ENCODE measurements around the gene PHTF2. TPM values are rescaled to one million over a fixed set of nuclear protein-coding genes. Genes with fewer than 3 reads are reported as not detected.

PHTF2 gene
- total and polyA plus RNA-seq, 4 donors = 8.8 to 38.4 (median 26.1) TPM

DNA sequence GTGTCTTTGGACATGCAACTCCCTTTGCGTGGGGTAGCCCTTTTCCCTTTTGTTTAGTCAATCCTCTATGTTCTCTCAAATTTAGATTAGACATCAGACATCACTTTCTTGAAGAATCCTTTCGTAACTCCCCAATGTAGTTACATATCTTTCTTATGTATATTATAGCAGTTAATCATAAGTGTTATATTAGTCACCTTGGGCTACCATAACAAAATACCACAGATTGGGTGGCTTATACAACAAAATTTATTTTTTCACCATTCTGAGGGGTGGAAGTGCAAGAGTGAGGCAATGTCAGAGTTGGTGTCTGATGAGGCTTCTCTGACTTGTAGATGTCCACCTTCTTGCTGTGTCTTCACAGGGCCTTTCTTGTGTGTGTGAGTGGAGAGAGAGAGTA, 105.7 kb downstream of the PHTF2 start:
- Histone ChIP-seq H3K4me1 (ENCODE audit: control insufficient read depth in 1 of 2, insufficient read depth in 2 of 2, low read length in 2 of 2) (no peaks in the 10 kb centered on the region), H3K27me3 (ENCODE audit: control insufficient read depth in 1 of 2, insufficient read depth in 2 of 2, low read length in 1 of 2) (no peaks in the 10 kb centered on the region), H3K36me3 (ENCODE audit: control insufficient read depth in 1 of 2, insufficient read depth in 2 of 2, low read length in 1 of 2) (no peaks in the 10 kb centered on the region), H3K27ac (ENCODE audit: low read depth in 1 of 2, low read length in 2 of 2) (no peak overlapping the region), H3K9me3 (ENCODE audit: control insufficient read depth, low read length) (no peaks in the 10 kb centered on the region), H3K4me3 (ENCODE audit: low read length in 2 of 2) (no peak overlapping the region)
- ATAC-seq (ENCODE audit: low FRiP score) (no peak), DNase-seq (no peak)
- intact Hi-C loops (cut with DNase I) = no loop called here
- WGBS, 2 donors = 94% methylated on average over 2 of the region's 2 CpGs

DNA sequence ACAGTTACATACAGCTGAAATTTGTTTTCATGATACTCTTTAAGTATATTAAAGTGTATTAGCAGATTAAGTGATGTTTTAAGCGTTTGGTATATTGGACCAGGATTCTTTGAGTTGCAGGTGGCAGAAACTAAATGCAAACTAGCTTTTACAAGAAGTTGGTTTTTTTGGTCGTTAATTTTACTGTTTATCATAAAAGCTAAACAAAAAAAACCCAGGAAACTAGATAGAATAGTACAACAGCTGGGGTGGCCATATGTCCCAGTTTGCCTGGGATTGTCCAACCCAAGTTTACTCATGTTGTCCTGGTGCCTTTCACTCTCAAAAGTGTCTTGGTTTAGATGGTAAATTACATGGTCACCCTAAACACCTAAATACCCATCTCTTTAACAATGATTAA, 108.7 kb downstream of the PHTF2 start:
- Histone ChIP-seq H3K4me3 (ENCODE audit: low read length in 2 of 2) (no peak overlapping the region), H3K9me3 (ENCODE audit: control insufficient read depth, low read length) (no peaks in the 10 kb centered on the region), H3K36me3 (ENCODE audit: control insufficient read depth in 1 of 2, insufficient read depth in 2 of 2, low read length in 1 of 2) (no peaks in the 10 kb centered on the region), H3K4me1 (ENCODE audit: control insufficient read depth in 1 of 2, insufficient read depth in 2 of 2, low read length in 2 of 2) (no peaks in the 10 kb centered on the region), H3K27me3 (ENCODE audit: control insufficient read depth in 1 of 2, insufficient read depth in 2 of 2, low read length in 1 of 2) (no peaks in the 10 kb centered on the region), H3K27ac (ENCODE audit: low read depth in 1 of 2, low read length in 2 of 2) (no peak overlapping the region)
- ATAC-seq (ENCODE audit: low FRiP score) = no peak
- 91 to 93% methylated on average over 2 of the region's 2 CpGs for WGBS, 2 donors
- intact Hi-C loops (cut with DNase I) = no loop called here
- DNase-seq = no peak

DNA sequence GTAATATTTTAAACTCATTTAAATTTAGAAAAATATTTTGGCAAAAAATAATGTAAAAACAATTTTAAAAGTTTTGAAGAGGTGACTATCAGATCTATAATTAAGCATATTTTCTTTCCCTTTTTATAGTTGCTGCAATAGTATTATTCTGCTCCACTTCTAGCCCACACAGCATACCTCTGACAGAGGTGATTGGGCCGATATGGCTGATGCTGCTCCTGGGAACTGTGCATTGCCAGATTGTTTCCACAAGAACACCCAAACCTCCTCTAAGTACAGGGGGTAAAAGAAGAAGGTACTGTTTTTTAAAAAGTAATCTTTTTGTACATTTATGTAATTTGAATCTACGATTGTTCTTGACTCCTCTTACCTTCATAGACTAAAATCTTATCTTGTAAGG, 110.1 kb downstream of the PHTF2 start:
- no peaks in the 10 kb centered on the region for H3K36me3 ChIP-seq (ENCODE audit: control insufficient read depth in 1 of 2, insufficient read depth in 2 of 2, low read length in 1 of 2)
- DNase-seq (no peak), ATAC-seq (ENCODE audit: low FRiP score) (no peak)
- intact Hi-C loops (cut with DNase I) = no loop called here
- no peaks in the 10 kb centered on the region for H3K9me3 ChIP-seq (ENCODE audit: control insufficient read depth, low read length)
- WGBS, 2 donors = 51 to 57% methylated on average over 2 of the region's 2 CpGs
- no peak overlapping the region for H3K27ac ChIP-seq (ENCODE audit: low read depth in 1 of 2, low read length in 2 of 2)
- no peaks in the 10 kb centered on the region for H3K27me3 ChIP-seq (ENCODE audit: control insufficient read depth in 1 of 2, insufficient read depth in 2 of 2, low read length in 1 of 2)
- no peak overlapping the region for H3K4me3 ChIP-seq (ENCODE audit: low read length in 2 of 2)
- H3K4me1 ChIP-seq (ENCODE audit: control insufficient read depth in 1 of 2, insufficient read depth in 2 of 2, low read length in 2 of 2) = peaks cover 0 to 1% of the 10 kb centered on the region in 2 donors

DNA sequence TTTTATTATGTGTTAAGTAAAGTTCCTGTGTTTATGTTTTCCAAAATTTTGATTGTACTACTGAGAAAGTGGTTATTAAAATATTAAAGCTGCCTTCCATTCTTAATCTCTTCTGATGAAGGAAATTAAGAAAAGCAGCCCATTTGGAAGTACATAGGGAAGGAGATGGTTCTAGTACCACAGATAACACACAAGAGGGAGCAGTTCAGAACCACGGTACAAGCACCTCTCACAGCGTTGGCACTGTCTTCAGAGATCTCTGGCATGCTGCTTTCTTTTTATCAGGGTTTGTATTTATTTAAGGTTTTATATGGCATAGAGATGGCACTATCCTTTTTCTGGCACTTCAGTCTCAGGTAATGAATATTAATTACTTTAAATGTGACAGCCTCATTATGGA, 111.6 kb downstream of the PHTF2 start:
- ATAC-seq (ENCODE audit: low FRiP score) = no peak
- WGBS, 2 donors = 29 to 35% methylated on average over 2 of the region's 2 CpGs
- Histone ChIP-seq H3K4me3 (ENCODE audit: low read length in 2 of 2) (no peak overlapping the region), H3K9me3 (ENCODE audit: control insufficient read depth, low read length) (no peaks in the 10 kb centered on the region), H3K27ac (ENCODE audit: low read depth in 1 of 2, low read length in 2 of 2) (no peak overlapping the region), H3K27me3 (ENCODE audit: control insufficient read depth in 1 of 2, insufficient read depth in 2 of 2, low read length in 1 of 2) (no peaks in the 10 kb centered on the region), H3K36me3 (ENCODE audit: control insufficient read depth in 1 of 2, insufficient read depth in 2 of 2, low read length in 1 of 2) (no peaks in the 10 kb centered on the region), H3K4me1 (ENCODE audit: control insufficient read depth in 1 of 2, insufficient read depth in 2 of 2, low read length in 2 of 2) (peaks cover 0 to 1% of the 10 kb centered on the region in 2 donors)
- no peak for DNase-seq
- intact Hi-C loops (cut with DNase I) = loop anchor here in 1 of 2 donors (5.0 kb wide), 1 partner anchor 113 kb away; the partner anchor contains the start of genes PHTF2 and TMEM60

DNA sequence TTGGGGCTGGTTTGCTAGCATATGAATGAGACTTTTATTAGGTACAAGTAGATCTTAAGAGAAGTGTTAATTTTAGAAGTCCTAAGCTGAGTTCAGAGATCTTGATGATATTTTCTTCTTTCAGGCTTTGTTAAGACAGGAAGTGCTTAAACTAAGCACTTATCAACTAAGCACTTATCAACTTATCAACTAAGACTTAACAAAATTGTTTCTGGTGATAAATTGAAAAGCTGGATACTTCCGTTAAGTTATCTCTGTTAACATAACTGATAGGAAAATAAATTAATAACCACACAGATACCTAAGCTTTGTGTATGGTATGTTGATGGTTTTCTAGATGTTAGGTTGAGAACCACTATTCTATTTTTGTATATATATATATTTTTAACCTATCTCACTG, 113.7 kb downstream of the PHTF2 start:
- DNase-seq (no peak), ATAC-seq (ENCODE audit: low FRiP score) (no peak)
- 40 to 46% methylated on average over 1 of the region's 1 CpG for WGBS, 2 donors
- Histone ChIP-seq H3K4me1 (ENCODE audit: control insufficient read depth in 1 of 2, insufficient read depth in 2 of 2, low read length in 2 of 2) (peaks cover 0 to 1% of the 10 kb centered on the region in 2 donors), H3K4me3 (ENCODE audit: low read length in 2 of 2) (no peak overlapping the region), H3K36me3 (ENCODE audit: control insufficient read depth in 1 of 2, insufficient read depth in 2 of 2, low read length in 1 of 2) (no peaks in the 10 kb centered on the region), H3K27me3 (ENCODE audit: control insufficient read depth in 1 of 2, insufficient read depth in 2 of 2, low read length in 1 of 2) (no peaks in the 10 kb centered on the region), H3K9me3 (ENCODE audit: control insufficient read depth, low read length) (no peaks in the 10 kb centered on the region), H3K27ac (ENCODE audit: low read depth in 1 of 2, low read length in 2 of 2) (peak overlapping the region in 1 of 2 donors; percentile 70)
- intact Hi-C loops (cut with DNase I) = loop anchor here in 1 of 2 donors (5.0 kb wide), 1 partner anchor 115 kb away; the partner anchor contains the start of genes PHTF2 and TMEM60

DNA sequence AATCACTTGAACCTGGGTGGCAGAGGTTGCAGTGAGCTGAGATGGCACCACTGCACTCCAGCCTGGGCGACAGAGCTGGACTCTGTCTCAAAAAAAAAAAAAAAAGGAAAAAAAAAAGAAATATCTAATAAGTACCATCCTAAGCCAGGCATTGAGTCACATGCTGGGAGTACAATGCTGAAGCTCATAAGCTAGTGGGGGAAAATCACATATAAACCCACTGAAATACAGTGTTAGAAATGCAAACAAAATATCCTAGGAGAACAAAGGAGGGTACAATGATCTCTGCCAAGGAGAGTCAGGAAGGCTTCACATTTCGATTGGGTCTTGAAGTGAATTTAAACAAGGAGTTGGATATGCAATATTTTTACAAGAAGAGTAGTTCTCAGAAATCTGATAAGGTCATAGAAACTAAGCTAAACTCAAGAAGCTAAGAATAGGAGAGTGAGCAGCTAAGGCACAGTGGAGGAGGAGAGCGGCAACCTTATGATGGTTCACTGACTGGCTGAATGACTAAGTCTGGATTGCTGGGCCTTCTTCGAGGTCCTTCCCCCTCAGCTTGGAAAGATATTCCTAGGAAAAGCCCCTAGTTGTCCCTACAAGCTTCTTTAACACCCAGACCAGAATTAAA, 115.5 kb downstream of the PHTF2 start:
- peak; percentile 80 for ATAC-seq (ENCODE audit: low FRiP score)
- Histone ChIP-seq H3K36me3 (ENCODE audit: control insufficient read depth in 1 of 2, insufficient read depth in 2 of 2, low read length in 1 of 2) (peaks cover 0 to 2% of the 10 kb centered on the region in 2 donors), H3K27ac (ENCODE audit: low read depth in 1 of 2, low read length in 2 of 2) (peak overlapping the region; percentile 43 to 54), H3K4me3 (ENCODE audit: low read length in 2 of 2) (peak overlapping the region in 1 of 2 donors; percentile 4), H3K4me1 (ENCODE audit: control insufficient read depth in 1 of 2, insufficient read depth in 2 of 2, low read length in 2 of 2) (peaks cover 0 to 1% of the 10 kb centered on the region in 2 donors), H3K9me3 (ENCODE audit: control insufficient read depth, low read length) (no peaks in the 10 kb centered on the region), H3K27me3 (ENCODE audit: control insufficient read depth in 1 of 2, insufficient read depth in 2 of 2, low read length in 1 of 2) (no peaks in the 10 kb centered on the region)
- intact Hi-C loops (cut with DNase I) = loop anchor here in 1 of 2 donors (5.0 kb wide), 1 partner anchor 117 kb away; the partner anchor contains the start of genes PHTF2 and TMEM60
- no peak for DNase-seq
- WGBS, 2 donors = 2 to 13% methylated on average over 4 of the region's 4 CpGs

DNA sequence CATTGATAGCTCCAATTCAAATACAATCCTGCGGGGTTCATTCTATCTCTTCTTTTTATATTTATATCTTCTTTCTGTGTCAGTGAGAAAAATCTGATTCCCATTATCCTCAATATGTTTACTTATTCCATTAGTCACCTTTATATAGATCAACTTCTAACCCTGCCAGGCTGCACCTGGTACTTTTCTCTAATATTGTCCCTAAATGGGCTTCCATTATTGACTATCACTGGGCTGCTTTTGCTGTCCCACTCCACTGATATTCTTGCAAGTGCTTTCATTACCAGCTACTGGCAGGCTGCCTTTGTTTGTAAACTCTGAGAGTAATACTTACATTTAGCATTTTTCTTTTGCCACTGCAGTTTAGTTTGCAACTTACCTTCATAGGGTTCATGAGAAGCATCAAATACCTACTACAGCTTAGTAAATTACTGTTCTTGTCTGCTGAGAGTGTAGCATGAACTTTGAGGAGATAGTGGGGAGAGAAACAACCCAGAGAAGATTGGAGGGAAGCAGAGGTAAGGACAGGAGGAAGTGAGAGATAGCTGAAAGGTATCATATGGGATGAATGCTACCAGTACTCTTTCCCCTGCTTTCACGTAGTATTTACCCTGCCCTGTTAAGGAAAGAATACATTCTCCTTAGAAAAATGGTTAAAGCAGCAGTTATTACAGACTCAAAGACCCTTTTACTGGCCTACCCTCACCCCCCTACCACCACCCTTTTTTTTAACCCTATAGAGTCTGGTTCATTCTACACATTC, 119.1 kb downstream of the PHTF2 start:
- Histone ChIP-seq H3K27me3 (ENCODE audit: control insufficient read depth in 1 of 2, insufficient read depth in 2 of 2, low read length in 1 of 2) (no peaks in the 10 kb centered on the region), H3K4me3 (ENCODE audit: low read length in 2 of 2) (no peak overlapping the region), H3K9me3 (ENCODE audit: control insufficient read depth, low read length) (no peaks in the 10 kb centered on the region), H3K4me1 (ENCODE audit: control insufficient read depth in 1 of 2, insufficient read depth in 2 of 2, low read length in 2 of 2) (peaks cover 0 to under 1% of the 10 kb centered on the region in 2 donors), H3K27ac (ENCODE audit: low read depth in 1 of 2, low read length in 2 of 2) (no peak overlapping the region), H3K36me3 (ENCODE audit: control insufficient read depth in 1 of 2, insufficient read depth in 2 of 2, low read length in 1 of 2) (peaks cover 0 to 2% of the 10 kb centered on the region in 2 donors)
- DNase-seq (no peak), ATAC-seq (ENCODE audit: low FRiP score) (no peak)
- 99 to 100% methylated on average over 2 of the region's 2 CpGs for WGBS, 2 donors
- intact Hi-C loops (cut with DNase I) = no loop called here

DNA sequence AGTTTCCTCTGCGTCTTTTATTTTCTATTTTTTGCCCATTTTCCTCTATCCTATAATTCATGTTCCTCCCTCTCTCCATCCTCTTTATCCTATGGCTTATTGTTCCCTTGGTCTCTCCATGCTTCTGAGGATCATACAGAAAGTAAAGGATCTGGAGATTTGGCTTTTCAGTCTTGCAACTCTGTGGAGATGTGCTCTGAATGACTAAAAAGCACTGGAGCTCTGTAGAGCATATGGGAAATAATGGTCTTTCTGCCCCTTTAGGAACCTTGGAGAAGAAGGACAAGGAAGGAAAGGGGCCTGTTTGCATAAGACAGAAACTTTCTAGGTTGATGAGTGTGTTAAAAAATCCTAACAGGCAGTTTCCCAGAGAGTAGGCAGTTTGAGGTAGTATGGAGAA, 120.1 kb downstream of the PHTF2 start:
- no peaks in the 10 kb centered on the region for H3K4me1 ChIP-seq (ENCODE audit: control insufficient read depth in 1 of 2, insufficient read depth in 2 of 2, low read length in 2 of 2)
- no peaks in the 10 kb centered on the region for H3K9me3 ChIP-seq (ENCODE audit: control insufficient read depth, low read length)
- DNase-seq (no peak), ATAC-seq (ENCODE audit: low FRiP score) (no peak)
- peaks cover 0 to 2% of the 10 kb centered on the region in 2 donors for H3K36me3 ChIP-seq (ENCODE audit: control insufficient read depth in 1 of 2, insufficient read depth in 2 of 2, low read length in 1 of 2)
- no peak overlapping the region for H3K4me3 ChIP-seq (ENCODE audit: low read length in 2 of 2)
- intact Hi-C loops (cut with DNase I) = no loop called here
- 96 to 97% methylated on average over 1 of the region's 1 CpG for WGBS, 2 donors
- no peaks in the 10 kb centered on the region for H3K27me3 ChIP-seq (ENCODE audit: control insufficient read depth in 1 of 2, insufficient read depth in 2 of 2, low read length in 1 of 2)
- no peak overlapping the region for H3K27ac ChIP-seq (ENCODE audit: low read depth in 1 of 2, low read length in 2 of 2)

DNA sequence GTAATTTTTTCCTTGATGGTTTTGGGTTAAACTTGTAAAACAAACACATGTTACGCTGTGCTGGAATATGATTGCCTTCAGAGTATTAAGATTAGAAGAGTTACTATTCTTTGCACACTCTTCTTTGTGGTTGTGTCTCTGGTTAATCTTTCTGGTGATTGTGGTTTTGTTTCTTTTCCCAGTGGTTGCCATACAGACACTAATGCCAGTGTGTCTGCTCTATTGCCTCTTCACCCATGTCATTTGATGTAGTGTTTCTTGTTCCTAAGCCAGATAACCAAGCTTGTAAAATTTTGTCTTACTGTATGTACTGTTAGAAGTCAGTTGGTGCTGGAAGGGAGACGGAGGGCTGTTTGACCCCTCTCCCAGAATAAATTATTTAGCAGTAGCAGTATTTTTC, 124.8 kb downstream of the PHTF2 start:
- Histone ChIP-seq H3K4me3 (ENCODE audit: low read length in 2 of 2) (no peak overlapping the region), H3K36me3 (ENCODE audit: control insufficient read depth in 1 of 2, insufficient read depth in 2 of 2, low read length in 1 of 2) (peaks cover 0 to 2% of the 10 kb centered on the region in 2 donors), H3K9me3 (ENCODE audit: control insufficient read depth, low read length) (no peaks in the 10 kb centered on the region), H3K4me1 (ENCODE audit: control insufficient read depth in 1 of 2, insufficient read depth in 2 of 2, low read length in 2 of 2) (no peaks in the 10 kb centered on the region), H3K27me3 (ENCODE audit: control insufficient read depth in 1 of 2, insufficient read depth in 2 of 2, low read length in 1 of 2) (no peaks in the 10 kb centered on the region), H3K27ac (ENCODE audit: low read depth in 1 of 2, low read length in 2 of 2) (no peak overlapping the region)
- intact Hi-C loops (cut with DNase I) = no loop called here
- DNase-seq (no peak), ATAC-seq (ENCODE audit: low FRiP score) (no peak)
- 56 to 78% methylated on average over 2 of the region's 2 CpGs for WGBS, 2 donors

Data from aorta (tissue), 5 donors.